Activated CD4-positive, alpha-beta T cell treated with anti-CD3 and anti-CD28 coated beads, Interleukin-2, amount 50 U/mL, for 16 hours (primary cell): Measurements from ENCODE around the gene GRM7.

Experiments
- DNase-seq: peaks from one replicate; pipeline ENCODE4 v3.0.0-alpha.2; 2020

GRM7 gene

DNA sequence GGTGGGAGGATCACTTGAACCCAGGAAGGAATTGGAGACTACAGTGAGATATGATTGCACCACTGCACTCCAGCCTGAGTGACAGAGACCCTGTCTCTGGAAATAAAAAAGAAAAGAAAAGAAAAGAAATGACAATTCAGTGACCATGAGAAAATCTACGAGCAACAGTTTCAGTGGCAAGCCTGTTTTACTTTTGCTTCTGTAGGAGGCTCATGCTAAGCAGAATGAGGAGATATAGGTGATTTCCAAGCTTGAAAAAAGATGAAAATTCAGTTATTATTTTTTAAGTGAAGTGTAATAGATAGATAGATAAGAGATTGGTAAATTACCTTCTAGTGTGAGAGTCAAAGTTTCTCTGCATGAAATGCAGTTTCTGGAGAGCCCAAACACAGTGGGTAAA is 651.1 kb downstream of the GRM7 start:
- no peak for DNase-seq

DNA sequence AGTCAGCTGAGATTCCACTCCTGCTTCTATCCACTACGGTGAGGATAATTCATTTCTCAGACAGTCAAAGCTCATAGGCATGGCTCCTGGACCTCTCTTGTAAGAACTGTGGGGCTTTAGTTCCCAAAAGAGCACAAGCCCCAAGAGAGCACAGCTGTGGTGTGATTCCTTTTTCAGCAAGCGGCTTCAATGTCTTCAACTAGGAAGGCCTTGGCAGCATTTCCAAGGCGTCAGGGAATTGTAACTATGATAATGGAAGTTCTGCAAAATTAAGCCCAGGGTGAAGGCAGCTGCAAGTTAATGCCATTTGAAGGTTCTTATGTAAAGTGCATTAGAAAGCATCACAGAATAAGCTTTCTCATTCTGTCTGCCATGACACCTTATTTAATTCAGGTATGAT is 657.1 kb downstream of the GRM7 start:
- DNase-seq: no peak

- no peak for DNase-seq
These were observed 657.5 kb downstream of the GRM7 start for GRCh38 chr3:7518456-7518855.

DNA sequence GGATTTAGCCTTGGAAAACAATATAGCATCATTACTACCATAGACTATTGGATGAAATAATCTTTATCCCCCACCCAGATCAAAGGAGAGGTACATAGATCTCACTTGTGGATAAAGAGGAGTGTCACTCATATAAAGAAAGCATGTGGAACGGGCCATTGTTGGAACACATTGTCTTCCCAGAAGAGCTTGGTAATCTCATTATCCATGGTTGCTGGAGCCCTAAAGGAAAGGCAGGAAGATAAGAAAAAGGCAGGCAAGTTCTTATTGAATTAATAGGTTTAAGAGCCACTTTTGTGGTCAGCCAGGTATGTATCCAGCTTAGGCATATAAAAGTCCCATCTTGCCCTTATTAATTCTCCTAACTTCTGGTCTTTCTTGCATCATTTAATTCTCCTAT is 659.1 kb downstream of the GRM7 start:
- no peak for DNase-seq

DNA sequence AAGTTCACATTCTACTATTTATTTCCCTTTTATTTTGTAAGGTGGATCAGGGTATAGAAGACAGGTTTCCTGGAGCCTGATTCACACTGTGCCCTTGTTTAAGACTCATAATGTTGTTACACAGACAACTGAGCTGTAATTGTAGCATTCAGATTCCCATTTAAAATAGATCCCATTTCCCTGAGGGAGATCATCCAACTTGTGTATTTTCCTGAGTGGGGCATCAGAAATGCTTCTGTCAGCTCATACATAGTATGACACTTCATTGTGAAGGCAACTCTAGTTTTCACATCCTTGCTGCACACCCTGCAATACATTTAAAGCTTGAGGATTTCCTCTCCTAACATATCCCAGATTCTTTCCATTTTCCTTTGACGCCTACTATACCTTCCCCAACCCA is 659.7 kb downstream of the GRM7 start:
- DNase-seq: no peak

DNA sequence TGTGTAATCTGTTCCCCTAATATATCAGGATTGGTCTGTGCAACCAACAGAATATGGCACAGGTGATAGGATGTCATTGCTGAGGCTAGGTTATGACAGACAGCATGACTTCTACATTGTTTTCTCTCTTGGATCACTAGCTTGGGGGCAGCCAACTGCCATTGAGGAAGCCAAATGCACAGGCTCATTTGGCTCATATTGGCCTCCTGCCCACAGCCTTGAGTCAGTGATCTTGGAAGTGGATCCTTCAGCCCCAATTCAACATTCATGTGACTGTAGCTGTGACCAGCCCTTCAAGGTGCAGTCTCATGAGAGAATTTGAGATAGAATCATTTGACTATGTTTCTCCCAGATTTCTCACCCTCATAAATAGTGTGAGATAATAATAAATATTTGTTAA is 675.6 kb downstream of the GRM7 start:
- DNase-seq: no peak

GRCh38 chr3:7536921-7537320 is 676.0 kb downstream of the GRM7 start:
- DNase-seq: no peak

- DNase-seq: no peak
These were observed 682.5 kb downstream of the GRM7 start for GRCh38 chr3:7543294-7543880.

DNA sequence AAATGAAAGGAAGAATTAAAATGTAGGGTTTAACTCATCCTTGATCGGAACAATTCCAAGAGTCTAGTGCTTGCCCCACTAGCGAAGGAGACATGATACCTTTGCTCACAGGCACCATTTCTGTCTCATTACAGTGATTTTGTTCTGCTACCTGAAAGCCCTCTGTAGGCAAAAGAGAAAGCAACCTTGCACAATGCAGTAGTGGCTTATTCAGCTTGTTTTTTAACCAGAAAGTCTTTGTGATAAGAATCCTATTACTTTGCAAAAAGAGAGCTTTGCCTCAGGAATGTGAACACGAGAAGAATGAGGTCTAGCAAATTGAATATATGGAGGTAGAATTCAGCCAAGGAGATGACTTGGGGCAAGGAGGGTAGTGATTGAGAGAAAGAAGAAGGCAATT is 684.4 kb downstream of the GRM7 start:
- DNase-seq: no peak

DNA sequence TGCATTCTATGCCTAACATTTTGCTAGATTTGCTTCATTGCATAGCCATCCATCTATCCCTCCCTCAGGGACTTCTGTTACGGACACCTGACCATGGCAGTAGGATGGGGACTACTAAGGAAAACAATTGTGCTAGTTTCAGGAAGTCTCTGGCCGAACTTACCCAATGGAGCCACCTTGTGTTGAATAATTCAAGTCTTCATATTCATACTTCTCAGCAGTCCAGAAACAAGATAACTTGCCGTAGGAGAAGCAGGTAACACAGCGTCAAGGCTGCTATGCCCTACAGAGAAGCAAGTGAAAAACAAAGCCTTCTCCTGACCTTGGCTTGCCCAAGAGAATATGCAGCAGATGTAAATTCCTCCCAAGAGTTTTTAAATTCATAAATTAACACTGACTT is 685.3 kb downstream of the GRM7 start:
- no peak for DNase-seq

- no peak for DNase-seq
These were observed 686.9 kb downstream of the GRM7 start for GRCh38 chr3:7547826-7548225.

DNA sequence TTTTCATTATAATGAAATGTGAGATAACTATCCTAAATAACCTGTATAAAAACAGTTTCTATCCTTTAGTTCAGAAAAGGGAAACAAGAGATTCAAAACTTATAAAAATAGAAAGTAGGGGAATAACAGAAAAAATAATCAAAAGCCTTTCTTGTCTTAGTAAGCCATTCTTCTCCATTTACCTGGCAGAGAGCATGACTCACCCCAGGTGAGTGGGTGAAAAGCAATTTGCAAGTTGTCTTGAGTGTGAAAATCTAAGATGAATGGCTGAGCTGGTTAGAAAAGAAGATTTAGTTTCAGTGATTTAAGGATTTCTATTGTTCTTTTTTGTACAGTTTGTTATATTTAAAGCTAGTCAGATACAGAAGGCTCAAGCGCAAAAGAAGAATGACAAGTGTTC is 702.0 kb downstream of the GRM7 start:
- no peak for DNase-seq

DNA sequence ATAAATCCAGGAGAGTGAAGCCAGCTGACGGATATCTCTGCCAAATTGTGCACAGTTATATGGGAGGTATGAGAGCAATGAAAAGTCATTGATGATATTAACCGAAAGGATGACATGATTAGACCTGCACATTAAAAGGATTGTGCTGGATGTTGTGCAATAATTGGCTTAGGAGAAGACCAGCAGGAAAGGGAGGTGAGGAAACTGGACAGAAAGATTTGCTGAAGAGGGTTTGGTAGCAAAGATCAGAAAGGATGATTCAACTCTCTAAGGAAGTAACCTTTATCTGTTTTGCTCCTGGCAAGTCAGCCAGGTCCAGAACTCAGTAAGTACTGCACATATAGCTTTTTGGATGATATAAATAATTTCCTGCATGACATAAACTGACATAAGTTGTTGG is 704.7 kb downstream of the GRM7 start:
- DNase-seq: no peak

GRCh38 chr3:7567160-7567559 is 706.2 kb downstream of the GRM7 start:
- no peak for DNase-seq

- DNase-seq: no peak
These were observed 707.7 kb downstream of the GRM7 start for GRCh38 chr3:7568526-7569184.

DNA sequence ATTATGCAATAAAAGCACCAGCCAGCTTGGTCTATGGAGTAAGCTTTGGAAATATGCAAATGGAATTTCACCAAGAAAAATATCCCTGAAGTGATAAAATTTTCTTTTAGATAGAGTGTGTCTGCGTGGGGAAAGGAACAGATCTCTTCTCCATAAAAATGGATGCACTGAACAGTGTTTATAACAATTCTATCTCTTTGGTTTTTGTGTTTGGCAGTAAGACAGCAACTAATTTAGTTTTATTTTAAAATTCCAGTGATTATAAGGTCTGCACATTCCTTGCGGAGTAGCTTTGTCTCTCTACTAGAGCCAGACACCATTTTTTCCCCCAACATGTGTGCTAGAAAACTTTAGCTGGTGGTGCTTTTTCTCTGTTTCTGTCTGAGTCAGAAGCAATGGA is 712.4 kb downstream of the GRM7 start:
- no peak for DNase-seq

DNA sequence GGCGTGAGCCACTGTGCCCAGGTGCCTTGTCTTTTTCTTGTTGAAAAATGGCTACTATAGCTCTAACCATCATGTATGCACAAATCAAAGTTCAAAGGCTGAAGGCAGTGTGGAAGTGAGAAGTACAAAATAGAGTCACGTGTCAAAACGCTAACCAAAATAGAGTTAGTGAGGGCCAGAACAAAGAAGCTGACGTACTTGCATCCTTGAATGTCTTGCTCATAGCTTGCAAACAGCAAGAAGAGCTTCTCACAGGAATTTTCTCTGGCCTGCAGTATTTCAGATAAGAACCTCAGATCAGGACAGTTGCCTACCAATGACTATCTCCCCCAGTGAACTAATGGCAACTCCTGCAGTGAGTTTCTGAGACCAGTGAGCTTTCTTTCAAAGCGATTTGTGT is 713.5 kb downstream of the GRM7 start:
- DNase-seq: no peak

GRCh38 chr3:7576071-7576470 is 715.2 kb downstream of the GRM7 start:
- DNase-seq: no peak

DNA sequence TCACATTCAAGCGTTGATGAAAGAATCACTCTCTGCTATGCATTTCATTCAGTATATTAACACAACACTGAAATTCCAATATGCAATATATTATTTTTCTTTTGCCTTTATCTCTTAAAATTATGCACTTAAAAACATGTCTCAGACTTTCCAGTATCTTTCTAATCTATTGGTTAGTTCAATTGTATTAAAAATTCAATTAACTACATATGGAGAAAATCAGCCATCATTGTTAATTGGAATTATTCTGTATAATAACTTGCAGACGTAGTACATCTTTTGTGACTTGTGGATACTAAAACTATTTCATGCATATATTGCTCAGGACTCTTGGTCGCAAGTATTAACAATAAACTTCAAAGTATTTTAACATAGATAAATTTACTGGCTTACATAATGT is 715.6 kb downstream of the GRM7 start:
- DNase-seq: no peak

- no peak for DNase-seq
These were observed 716.6 kb downstream of the GRM7 start for GRCh38 chr3:7577513-7577912.

- DNase-seq: no peak
These were observed 720.9 kb downstream of the GRM7 start for GRCh38 chr3:7581831-7582230.

- DNase-seq: no peak
These were observed 724.1 kb downstream of the GRM7 start for GRCh38 chr3:7585052-7585451.

- no peak for DNase-seq
These were observed 727.3 kb downstream of the GRM7 start for GRCh38 chr3:7588236-7588635.

DNA sequence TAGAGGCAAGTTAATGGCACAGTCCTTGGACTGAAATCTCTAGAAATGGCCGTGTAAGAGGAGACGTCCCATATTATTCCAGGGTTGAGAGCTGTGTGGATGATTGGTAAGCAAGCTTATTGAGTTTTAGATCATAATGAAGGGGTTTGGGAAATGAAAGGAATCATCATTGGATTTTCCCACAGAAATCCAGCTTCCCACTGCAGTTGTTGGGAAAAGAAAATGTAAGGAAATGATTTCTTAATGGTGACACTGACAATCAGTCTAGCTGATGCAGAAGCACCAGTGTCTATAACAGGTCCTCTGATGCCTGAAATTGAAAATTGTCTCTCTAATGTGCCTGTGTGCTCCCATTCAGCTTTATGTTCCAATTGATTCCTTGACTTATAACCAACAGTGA is 728.6 kb downstream of the GRM7 start:
- no peak for DNase-seq

DNA sequence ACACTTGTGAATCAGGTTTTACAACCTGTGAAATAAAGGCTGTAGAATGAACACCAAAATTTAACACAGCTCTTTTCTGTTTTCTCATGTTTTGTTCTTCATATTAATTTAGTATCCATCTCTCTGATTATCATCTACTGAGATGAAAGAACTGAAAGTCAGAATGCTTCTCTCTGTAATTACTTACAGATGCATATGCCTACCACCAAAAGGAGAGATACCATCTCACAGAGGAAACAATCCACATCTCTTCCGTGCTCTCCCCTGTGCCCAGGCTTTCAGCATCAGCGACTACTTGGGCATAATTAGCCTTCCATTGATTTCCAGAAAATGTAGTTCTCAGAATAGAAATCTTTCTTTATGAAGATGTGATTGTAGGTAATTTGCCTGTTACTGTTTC is 741.4 kb downstream of the GRM7 start:
- DNase-seq: no peak
